Stimulated activated CD4-positive, alpha-beta T cell treated with anti-CD3 and anti-CD28 coated beads, Interleukin-12 subunit alpha, Interleukin-12 subunit beta, amount 100 ng/mL, for 4 hours (primary cell): ENCODE results near the gene JAZF1.
"Not testable (repeated sequence)": the region's sequence is repeated elsewhere in the genome, so short reads cannot be mapped to it uniquely, and the experiment has no call there.

Source experiments
- DNase-seq: peaks from one replicate; pipeline ENCODE4 v3.0.0-alpha.2; 2020

The JAZF1 gene

DNA sequence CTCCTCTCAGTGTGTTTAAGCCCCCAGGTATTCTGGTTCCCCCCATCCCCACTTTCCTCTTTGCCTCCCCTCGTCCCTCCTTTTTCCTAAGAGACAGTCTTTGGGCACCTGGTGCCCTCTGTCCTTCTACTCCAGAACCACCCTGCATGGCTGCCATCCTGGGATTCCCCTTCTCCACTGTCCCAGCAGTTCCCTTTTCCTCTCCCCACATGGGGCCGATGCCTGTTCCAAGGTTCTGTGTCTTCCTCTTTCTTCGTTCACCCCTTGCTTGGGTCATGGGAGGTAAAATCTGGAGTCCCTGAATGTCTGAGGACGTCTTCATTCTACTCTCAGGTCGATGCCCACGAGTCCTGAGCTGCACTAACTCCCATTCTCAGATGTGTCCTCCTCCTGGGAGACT is 319.8 kb downstream of the JAZF1 start:
- DNase-seq, result no peak

DNA sequence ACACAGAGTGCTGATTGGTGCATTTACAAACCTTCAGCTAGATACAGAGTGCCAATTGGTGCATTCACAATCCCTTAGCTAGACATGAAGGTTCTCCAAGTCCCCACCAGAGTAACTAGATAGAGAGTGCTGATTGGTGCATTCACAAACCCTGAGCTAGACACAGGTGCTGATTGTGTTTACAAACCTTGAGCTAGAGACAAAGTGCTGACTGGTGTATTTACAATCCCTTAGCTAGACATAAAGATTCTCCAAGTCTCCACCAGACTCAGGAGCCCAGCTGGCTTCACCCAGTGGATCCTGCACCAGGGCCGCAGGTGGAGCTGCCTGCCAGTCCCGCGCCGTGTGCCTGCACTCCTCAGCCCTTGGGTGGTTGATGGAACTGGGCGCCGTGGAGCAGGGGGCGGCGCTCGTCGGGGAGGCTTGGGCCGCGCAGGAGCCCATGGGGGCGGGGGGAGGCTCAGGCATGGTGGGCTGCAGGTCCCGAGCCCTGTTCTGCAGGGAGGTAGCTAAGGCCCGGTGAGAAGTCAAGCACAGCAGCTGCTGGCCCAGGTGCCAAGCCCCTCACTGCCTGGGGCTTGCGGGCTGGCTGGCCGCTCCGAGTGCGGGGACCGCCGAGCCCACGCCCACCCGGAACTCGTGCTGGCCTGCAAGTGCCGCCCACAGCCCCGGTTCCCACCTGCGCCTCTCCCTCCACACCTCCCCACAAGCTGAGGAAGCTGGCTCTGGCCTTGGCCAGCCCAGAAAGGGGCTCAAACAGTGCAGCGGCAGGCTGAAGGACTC is 323.7 kb downstream of the JAZF1 start:
- DNase-seq, result not testable (repeated sequence)

GRCh38 chr7:27850531-27850930 is 330.1 kb downstream of the JAZF1 start:
- no peak for DNase-seq

- no peak for DNase-seq
Observed at GRCh38 chr7:27846388-27846787, 334.2 kb downstream of the JAZF1 start.

DNA sequence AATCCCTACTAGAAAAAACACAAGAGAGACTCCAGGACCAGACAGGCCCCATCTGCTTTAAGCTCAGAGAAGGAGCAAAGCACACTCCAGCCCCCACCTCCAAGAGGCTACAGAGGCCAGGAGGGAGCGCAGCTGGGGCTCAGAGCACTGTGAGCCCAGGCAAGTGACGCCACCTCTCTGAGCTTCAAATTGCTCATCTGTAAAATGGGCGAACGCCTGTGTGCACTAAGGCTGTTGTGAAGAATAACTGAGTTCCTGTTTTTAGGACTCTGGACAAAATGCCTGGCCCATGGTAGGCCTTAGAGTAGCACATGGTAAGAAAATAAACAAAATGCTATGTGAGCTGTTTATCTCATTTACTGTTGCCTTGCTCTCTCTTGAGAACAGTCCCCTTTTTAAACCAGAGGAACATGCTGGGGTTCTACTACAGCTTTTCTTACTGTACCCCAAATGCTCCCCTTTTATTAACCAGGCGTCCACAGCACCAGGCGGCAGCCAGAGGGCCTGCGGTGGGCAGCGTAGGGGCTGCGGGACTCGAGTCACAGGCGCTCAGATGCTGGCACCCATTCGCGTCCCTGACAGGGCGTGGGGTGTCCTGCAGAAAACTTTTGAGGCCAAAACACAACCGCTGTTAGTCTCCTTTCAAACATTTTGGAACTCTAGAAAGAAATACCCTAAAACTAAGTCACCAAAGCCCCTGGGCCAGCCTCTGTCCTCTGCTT is 336.9 kb downstream of the JAZF1 start:
- DNase-seq, result no peak

- DNase-seq, result no peak
Observed at GRCh38 chr7:27842851-27843250, 337.7 kb downstream of the JAZF1 start.

DNA sequence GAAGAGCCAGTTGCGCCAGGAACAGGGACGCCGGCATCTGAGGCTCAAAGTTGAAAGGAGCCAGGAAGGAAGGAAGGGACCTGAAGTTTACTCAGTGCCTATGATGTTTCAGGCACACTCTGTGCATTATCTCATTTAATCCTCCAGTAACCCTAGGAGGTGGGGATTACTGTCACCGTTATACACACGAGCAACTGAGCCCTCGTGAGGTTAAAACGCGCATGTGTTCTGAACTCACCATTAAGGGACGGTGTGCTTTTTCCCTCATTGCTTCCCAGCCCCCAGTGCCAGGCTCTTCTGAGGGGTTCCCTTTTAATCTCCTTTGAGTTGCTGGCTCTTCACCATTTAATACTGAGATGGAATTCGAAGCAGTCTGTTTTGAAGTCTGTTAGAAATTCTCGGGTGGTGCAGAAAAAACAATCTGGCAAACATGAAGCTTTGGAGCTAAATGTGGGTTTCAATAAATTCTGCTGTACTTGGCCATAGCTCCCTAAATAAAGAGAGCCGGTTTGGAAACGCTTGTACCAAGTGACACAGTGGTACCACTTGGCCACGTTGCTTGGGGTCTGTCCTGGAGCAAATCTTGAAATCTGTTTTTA is 338.4 kb downstream of the JAZF1 start:
- no peak for DNase-seq

DNA sequence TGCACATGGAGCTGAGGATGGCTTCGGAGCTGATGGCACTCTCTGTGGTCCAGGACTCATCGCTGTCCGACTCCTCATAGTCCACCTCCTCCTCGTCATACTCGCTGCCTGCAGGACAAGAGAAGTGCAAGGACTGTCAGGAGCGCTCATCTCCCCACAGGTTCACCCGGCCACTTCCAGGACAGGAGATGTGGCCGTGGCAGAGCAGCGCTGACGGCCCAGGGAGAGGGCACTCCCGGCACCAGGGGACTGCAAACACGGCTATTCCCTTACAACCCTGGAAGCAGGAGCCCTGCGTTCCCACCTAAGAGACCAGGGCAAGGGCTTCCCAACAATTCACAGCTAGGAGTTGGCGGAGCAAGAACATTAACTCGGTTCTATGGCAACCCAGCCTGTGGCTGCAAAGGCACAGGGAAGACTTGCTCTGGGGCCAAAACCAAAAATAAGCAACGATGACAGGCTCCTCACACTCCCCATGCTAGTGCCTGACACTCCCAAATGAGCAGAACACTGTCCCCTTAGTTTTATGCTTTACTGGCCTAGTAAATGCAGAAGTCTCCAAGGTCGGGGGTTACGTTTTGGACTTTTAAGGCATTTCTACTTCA is 339.7 kb downstream of the JAZF1 start:
- DNase-seq, result no peak

DNA sequence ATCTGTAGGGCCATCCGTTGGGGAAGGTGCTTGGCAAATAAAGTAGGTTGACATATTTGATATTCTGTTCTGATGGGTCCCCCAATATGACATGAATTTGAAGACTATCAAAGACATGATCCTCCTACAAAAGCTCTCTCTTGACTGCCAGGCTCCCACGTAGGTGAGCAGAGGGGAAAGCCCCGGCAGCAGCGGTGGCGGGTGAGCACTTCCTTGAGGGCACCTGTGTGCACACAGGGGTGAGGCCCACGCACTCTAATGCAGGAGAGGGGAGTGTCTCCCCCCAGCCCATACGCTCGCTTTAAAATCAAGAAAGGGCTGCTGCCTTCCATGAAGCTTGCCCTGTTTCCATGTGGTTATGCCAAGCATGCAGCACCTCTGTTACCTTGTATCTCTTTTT is 340.3 kb downstream of the JAZF1 start:
- peak; percentile 33 for DNase-seq

DNA sequence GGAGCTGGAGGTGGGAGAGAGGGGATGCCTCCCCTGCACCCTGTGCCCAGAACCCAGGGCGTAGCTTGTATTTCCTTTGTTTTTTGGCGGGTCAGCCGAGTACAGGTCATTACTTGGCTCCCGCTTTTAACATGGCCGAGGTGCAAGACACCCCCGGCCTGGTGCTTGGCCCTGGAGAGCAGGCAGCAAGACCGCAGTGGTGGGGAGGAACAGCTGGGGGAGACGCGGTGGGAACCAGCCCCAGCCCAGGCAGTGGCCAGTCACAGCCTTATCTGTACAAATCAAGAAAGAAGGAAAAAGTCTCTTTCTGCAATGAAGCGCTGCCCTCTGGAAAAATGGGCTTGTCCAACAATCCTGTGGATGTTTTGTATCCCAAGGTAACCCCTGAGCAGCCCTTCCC is 341.5 kb downstream of the JAZF1 start:
- DNase-seq, result no peak

DNA sequence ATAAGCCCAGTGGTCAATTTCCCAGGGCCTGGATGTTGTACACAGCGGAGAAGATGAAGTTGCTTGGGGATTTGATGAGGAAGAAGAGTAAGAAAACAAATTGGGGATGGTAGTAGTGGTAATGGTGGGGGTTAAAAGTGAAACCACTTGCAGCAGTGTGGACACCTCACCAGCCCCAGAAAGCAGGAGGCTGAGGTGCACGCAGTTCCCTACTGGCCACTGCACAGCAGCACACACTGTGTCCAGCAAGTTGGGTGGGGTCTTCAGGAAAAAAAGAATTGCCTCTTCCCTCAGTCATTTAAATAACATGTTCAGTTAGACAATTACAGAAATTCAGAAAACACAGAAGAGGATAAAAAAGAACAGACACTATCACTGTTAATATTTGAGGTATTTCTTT is 344.1 kb downstream of the JAZF1 start:
- no peak for DNase-seq

GRCh38 chr7:27835376-27835775 is 345.2 kb downstream of the JAZF1 start:
- DNase-seq, result no peak

DNA sequence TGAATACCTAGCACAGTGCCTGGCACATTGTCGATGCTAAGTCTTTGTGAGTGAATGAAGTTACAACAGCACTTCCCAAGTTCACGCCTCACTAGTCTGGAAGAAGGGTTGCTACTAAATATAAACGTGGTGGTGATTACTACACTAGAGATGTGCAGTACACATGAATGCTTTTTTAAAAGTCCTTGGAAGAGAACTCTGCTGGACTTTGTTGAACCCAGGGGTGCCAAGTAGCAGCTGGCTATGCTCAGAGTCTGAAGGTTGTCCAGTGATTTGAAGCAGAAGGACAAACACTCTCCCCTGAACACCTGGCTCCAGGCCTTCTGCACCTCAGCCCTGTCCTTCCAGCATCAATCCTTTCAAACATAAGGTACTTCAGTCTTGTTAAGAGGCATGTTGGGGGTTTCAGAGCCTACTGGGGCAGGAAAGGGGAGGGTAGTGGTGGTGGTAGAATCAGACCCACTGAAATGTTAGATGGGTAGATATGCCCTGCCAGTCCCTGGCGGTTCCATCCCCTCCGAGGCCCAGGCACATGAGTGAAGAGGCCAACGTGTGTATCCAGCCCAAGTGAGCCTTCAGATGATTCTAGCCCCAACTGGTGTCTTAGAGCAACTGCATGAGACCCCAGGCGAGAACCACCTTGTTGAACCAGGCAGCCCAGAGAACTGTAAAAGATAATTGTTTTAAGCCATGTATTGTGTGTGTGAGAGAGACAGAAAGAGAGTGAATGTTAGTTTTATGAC is 346.2 kb downstream of the JAZF1 start:
- no peak for DNase-seq

DNA sequence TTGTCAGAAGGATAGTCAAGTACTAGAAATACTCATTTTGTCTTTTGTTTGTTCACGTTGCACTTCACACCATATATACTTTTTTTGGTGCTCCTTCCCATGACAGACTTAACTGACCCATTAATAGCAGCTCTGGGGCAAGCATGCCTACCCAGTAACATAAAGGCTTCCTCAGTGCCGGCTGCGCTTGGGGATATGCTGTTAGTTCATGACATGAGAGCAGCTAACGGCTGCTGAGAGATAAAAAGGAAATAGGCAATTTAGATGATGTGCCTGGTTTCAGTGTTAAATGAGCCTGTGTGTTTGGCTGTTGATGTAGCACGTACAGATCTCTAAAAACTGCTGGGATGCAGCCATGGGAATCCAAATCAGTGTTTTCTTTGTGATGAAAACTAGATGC is 354.2 kb downstream of the JAZF1 start:
- DNase-seq, result no peak

DNA sequence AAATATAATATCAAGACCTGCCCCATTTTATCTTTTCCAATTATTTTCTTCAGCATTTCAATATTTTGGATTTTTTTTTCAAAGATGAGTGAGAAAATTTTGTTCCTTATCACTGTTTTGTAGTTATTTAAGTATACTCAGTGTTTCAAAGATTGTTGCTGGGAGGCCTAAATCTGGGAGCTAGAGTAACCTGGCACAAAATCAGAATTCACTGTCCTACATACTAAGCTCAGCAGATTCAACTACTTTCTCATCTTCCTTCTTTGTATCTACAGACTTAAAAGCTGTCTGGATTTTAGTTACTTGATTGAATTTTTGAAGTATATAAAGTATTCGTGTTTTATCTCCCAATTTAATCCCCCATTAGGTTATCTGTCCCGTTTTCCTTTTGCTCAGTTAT is 354.7 kb downstream of the JAZF1 start:
- DNase-seq, result no peak

DNA sequence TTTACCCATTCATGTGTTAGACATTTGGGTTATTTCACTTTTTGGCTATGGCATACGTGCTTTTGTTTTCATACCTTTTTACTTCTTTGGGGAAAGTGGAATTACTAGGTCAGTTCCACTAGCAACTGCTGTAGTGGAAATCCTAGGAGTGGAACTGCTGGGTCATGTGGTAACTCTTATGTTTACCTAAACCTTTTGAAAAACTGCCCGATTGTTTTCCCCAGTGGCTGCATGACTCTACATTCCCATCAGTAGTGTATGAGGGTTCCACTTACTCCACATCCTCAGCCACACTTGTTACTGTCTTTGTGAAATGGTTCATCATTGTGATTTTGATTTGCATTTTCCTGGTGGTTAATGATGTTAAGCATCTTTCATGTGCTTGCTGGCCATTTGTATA is 358.4 kb downstream of the JAZF1 start:
- DNase-seq, result no peak

GRCh38 chr7:27812706-27813105 is 367.9 kb downstream of the JAZF1 start:
- DNase-seq, result no peak

DNA sequence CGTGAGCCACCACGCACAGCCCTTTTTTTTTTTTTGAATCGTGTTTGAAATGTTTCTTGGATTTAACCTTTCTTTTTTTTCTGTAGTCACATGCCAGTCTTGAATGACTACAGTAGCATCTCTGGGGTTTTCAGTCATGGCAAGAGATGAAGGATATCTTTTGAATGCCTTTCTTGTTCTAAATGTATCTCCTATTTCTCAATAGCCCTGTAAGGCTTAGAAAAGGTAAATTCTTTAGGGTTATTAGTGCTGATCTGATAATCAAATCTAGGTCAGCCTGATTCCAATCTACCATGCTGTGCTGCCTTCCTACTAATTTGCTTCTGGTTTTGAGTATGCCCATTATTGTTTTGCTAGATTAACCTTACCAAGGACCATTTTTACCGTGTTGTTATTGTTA is 370.4 kb downstream of the JAZF1 start:
- no peak for DNase-seq

- DNase-seq, result no peak
Observed at GRCh38 chr7:27808626-27809025, 372.0 kb downstream of the JAZF1 start.

DNA sequence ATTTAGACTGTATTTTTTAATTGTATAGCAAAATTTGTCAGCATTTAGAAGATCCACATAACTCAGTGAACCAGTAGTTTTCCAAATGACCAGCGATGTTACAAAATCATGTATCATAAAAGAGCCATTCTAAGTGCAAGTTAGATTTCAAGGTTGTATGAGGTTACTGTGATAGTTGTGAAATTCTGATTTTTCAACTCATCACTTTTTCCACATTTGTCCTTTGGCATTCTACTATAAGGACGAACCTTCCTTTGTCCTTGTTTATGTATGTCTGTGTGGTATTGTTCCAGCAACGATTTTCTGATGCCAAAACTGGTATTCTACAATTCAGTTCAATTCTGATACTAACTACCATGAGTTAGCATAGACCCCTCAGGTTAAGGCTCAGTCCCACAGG is 376.5 kb downstream of the JAZF1 start:
- no peak for DNase-seq

DNA sequence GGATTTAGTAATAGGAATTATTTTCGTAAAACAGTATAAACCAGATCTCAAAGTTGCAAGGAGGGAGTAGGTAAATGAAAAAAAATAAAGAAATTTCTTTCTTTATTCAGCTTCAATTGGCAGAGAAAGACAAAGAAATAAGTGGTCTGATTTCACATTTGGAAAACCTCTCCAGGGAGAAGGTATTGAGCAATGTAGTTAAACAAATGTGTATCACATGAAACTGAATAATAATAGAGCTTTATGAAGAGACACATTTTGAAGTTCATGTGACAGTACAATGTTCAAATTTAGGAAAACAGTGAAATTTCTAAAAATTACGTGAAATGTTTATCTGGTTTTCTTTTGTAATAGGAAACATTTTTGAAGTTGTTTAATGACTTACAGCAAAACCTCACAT is 377.6 kb downstream of the JAZF1 start:
- DNase-seq, result no peak

- no peak for DNase-seq
Observed at GRCh38 chr7:27799212-27799611, 381.4 kb downstream of the JAZF1 start.

GRCh38 chr7:27795977-27796376 is 384.6 kb downstream of the JAZF1 start:
- DNase-seq, result no peak
